ENCODE measurements around the gene PPP1R13B.

The PPP1R13B gene

DNA sequence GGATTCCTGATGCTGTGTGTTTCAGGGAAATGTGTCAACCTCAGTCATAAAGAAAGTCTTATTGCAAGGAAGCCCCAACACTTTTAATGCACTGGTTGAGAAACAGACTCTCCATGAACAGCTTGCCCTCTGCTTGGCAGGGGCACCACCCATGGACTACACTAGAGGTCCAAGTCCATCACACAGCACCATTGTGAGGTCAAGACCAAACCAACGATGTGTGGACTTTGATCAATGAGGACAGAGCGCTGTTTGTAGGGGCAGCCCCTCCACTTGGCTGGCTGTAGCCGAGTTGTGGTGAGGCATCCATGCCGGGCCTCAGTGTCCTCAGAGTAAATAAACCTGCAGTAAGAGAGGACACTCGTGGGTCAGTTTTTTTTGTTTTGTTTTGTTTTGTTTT, 102.0 kb downstream of the PPP1R13B start:
- H3K27ac Mint-ChIP-seq: no peak overlapping the region
- H3K36me3 Mint-ChIP-seq (ENCODE audit: low read depth): peaks cover 15% of the 10 kb centered on the region
- H3K4me1 Mint-ChIP-seq: no peaks in the 10 kb centered on the region
- no peak for DNase-seq
- H3K9me3 Mint-ChIP-seq: no peaks in the 10 kb centered on the region
- TF ChIP-seq, protein P1, sequence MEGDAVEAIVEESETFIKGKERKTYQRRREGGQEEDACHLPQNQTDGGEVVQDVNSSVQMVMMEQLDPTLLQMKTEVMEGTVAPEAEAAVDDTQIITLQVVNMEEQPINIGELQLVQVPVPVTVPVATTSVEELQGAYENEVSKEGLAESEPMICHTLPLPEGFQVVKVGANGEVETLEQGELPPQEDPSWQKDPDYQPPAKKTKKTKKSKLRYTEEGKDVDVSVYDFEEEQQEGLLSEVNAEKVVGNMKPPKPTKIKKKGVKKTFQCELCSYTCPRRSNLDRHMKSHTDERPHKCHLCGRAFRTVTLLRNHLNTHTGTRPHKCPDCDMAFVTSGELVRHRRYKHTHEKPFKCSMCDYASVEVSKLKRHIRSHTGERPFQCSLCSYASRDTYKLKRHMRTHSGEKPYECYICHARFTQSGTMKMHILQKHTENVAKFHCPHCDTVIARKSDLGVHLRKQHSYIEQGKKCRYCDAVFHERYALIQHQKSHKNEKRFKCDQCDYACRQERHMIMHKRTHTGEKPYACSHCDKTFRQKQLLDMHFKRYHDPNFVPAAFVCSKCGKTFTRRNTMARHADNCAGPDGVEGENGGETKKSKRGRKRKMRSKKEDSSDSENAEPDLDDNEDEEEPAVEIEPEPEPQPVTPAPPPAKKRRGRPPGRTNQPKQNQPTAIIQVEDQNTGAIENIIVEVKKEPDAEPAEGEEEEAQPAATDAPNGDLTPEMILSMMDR (IDR thresholded peaks at IDR 0.05): no peak
- H3K4me3 Mint-ChIP-seq: no peak overlapping the region
- H3K27me3 Mint-ChIP-seq (ENCODE audit: low read depth, poor library complexity): peaks cover 12% of the 10 kb centered on the region

DNA sequence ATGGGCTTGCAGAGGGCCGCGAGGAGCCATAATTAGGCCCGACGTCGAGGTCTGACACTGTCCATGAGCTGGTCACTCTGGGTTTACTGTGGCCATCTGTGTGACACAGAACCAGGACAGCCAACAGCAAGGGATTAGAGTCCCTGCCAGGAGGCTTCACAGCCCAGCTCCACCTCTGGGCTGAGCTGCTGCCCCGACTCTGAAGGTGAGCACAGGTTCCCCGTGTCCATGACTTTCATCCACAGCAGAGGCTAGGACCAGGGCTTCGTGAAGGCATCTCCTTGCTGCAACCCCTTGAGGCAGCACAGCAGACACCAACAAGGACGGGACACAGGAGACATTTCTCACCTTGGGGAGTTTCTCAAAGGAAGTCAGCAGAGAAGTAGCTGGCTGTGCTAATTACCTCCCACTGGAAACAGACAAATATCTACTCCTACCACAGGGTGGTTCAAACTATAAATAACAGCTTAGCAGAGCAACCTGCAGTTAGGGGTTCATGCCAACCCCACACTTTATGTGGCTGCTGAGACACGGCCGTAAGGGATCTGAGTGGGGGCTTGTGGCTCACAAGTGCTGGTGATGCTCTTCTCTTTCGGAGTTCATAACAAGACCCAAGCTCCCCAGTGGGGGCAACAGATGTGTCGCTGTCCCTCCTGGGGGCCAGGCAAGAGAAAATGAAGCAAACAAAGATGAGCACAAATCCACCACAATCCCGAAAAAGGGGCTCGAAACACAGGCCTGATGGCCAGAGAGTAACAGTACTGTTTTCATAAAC, 102.6 kb downstream of the PPP1R13B start:
- Mint-ChIP-seq H3K27ac (no peak overlapping the region), H3K36me3 (ENCODE audit: low read depth) (peaks cover 19% of the 10 kb centered on the region), H3K9me3 (no peaks in the 10 kb centered on the region), H3K4me1 (no peaks in the 10 kb centered on the region), H3K4me3 (no peak overlapping the region), H3K27me3 (ENCODE audit: low read depth, poor library complexity) (peaks cover 12% of the 10 kb centered on the region)
- no peak for DNase-seq
- TF ChIP-seq, protein P1 (IDR thresholded peaks at IDR 0.05): no peak

DNA sequence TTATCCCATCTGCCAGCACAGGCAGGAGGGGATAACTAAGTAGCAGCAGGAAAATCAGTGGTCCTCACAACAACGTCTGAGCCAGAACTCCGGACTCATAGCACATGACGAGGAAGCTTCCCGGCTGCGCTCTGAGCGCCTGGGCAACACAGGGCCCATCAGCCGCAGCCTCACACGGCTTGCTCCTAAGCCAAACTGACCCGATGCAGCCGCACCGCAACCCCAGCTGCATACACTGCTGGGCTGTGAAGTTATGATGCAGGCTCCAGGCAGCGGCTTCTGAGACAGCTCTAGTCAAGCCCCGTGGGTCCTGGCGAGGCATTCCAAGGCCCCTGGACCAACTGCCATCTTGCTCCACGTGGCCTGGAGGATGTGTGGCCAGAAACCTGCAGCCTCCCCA, 103.7 kb downstream of the PPP1R13B start:
- peaks cover 15% of the 10 kb centered on the region for H3K27me3 Mint-ChIP-seq (ENCODE audit: low read depth, poor library complexity)
- no peak overlapping the region for H3K27ac Mint-ChIP-seq
- peaks cover 2% of the 10 kb centered on the region for H3K4me1 Mint-ChIP-seq
- no peak overlapping the region for H3K4me3 Mint-ChIP-seq
- DNase-seq: no peak
- H3K9me3 Mint-ChIP-seq: no peaks in the 10 kb centered on the region
- H3K36me3 Mint-ChIP-seq (ENCODE audit: low read depth): peaks cover 23% of the 10 kb centered on the region
- TF ChIP-seq, protein P1 (IDR thresholded peaks at IDR 0.05): no peak

DNA sequence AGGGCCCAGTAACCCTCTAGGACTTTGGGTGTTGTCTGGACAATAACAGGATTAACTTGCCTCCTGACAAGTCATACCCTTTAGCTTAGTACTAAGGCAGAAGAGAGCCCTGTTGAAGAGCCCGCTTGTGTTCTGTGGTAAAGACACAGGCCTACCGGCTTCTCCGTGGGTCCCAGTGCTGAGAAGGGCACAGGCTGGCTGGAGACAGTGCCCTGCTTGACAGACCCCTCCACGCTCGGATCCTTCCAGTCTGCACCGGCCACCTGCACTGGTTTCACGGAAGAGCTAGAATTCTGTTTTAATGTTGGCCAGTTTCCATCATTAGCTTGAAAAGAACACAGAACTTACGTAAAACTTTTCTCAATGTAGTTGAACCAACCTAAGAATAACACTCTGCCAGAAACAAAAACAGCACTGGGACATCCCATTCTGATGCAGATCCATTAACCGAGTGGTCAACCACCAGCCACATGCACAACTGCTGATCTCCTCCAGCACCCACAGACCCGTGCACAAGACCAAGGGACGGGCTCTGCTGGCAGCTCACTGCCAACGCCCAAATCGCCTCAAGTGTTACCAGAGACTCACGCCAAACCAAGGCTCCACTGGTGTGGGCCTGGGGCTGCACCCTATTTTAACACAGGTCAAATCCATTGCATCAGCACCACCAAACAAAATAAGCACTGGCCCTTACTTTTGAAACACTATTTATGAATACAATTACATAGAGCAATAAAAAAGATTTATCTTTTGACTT, 104.7 kb downstream of the PPP1R13B start:
- peaks cover 12% of the 10 kb centered on the region for H3K4me1 Mint-ChIP-seq
- peaks cover 34% of the 10 kb centered on the region for H3K36me3 Mint-ChIP-seq (ENCODE audit: low read depth)
- H3K27me3 Mint-ChIP-seq (ENCODE audit: low read depth, poor library complexity): peaks cover 15% of the 10 kb centered on the region
- H3K4me3 Mint-ChIP-seq: no peak overlapping the region
- H3K9me3 Mint-ChIP-seq: no peaks in the 10 kb centered on the region
- TF ChIP-seq, protein P1 (IDR thresholded peaks at IDR 0.05): no peak
- H3K27ac Mint-ChIP-seq: no peak overlapping the region
- no peak for DNase-seq

DNA sequence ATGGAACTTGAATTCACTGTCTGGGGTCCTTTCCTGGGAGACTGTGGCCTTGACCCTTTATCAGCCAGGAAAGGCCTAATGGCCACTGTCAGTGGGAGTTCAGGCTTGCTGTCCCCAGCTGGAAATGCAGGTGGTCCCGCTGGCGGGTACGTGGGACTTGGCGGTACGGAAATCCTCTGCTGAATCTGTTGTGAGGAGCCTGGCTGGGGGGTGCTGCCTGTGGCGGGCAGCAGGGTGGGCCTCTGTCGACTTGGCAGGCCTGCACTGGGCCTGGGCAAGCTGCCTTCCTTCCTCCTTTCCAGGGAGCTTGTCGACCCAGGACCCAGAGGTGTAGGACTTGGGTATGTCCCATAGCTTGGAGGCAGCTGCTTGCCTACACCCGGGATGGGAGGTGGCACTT, 105.5 kb downstream of the PPP1R13B start:
- peaks cover 14% of the 10 kb centered on the region for H3K27me3 Mint-ChIP-seq (ENCODE audit: low read depth, poor library complexity)
- no peak overlapping the region for H3K27ac Mint-ChIP-seq
- no peak overlapping the region for H3K4me3 Mint-ChIP-seq
- peaks cover 36% of the 10 kb centered on the region for H3K36me3 Mint-ChIP-seq (ENCODE audit: low read depth)
- no peaks in the 10 kb centered on the region for H3K9me3 Mint-ChIP-seq
- no peak for DNase-seq
- peaks cover 14% of the 10 kb centered on the region for H3K4me1 Mint-ChIP-seq
- TF ChIP-seq, protein P1 (IDR thresholded peaks at IDR 0.05): no peak
